Kidney epithelial cell (primary cell): ENCODE data around the gene DUSP22. TPM values are rescaled to one million over a fixed set of nuclear protein-coding genes. Genes with fewer than 3 reads are reported as not detected.

Experiments
- DNase-seq: peaks from one replicate; pipeline ENCODE4 v3.0.0-alpha.2; 2010; ENCODE audit warnings: low read depth
- H3K27me3 ChIP-seq: 2 replicates; pipeline ENCODE4 v1.6.0; 2011; ENCODE audit warnings: low read length; ENCODE audit not compliant: control insufficient read depth, insufficient read depth
- H3K36me3 ChIP-seq: 2 replicates; pipeline ENCODE4 v1.5.1; 2011; ENCODE audit warnings: low read length; ENCODE audit not compliant: control insufficient read depth, insufficient read depth
- H3K4me3 ChIP-seq: 2 replicates; pipeline ENCODE4 v1.5.1; 2011; ENCODE audit warnings: low read depth, mild to moderate bottlenecking, control low read depth, low read length
- CTCF ChIP-seq: IDR thresholded peaks from 2 replicates; pipeline ENCODE4 v1.5.1; 2011; ENCODE audit warnings: mild to moderate bottlenecking, moderate library complexity, low read length, control low read depth, inconsistent platforms; ENCODE audit not compliant: insufficient read depth, poor library complexity, severe bottlenecking
- total RNA-seq: library from RNA; depleted of rRNA; stranded (reverse); fragments of >200 nt; gene quantifications from 2 replicates; pipeline ENCODE4 v1.2.3, GENCODE V29; 2015

The DUSP22 gene
- total RNA-seq, 1 donor from 2014 or later = 35.9 TPM

GRCh38 chr6:257031-257725, 35.1 kb upstream of the DUSP22 start:
- Histone ChIP-seq H3K27me3 (no peaks in the 10 kb centered on the region), H3K4me3 (no peak overlapping the region), H3K36me3 (no peaks in the 10 kb centered on the region)
- TF ChIP-seq CTCF = no peak
- DNase-seq = no peak

- Histone ChIP-seq H3K36me3 (no peaks in the 10 kb centered on the region), H3K4me3 (no peak overlapping the region), H3K27me3 (no peaks in the 10 kb centered on the region)
- no peak for DNase-seq
- no peak for TF ChIP-seq CTCF
Observed at GRCh38 chr6:257774-258173, 34.5 kb upstream of the DUSP22 start.

GRCh38 chr6:259316-259715, 33.0 kb upstream of the DUSP22 start:
- no peak overlapping the region for H3K4me3 ChIP-seq
- no peak for TF ChIP-seq CTCF
- H3K27me3 ChIP-seq = no peaks in the 10 kb centered on the region

GRCh38 chr6:259901-260508, 32.3 kb upstream of the DUSP22 start:
- Histone ChIP-seq H3K36me3 (no peaks in the 10 kb centered on the region), H3K4me3 (no peak overlapping the region), H3K27me3 (no peaks in the 10 kb centered on the region)
- no peak for TF ChIP-seq CTCF
- no peak for DNase-seq

More at GRCh38 chr6:259316-259715, 33.0 kb upstream of the DUSP22 start:
- no peak for DNase-seq
- no peaks in the 10 kb centered on the region for H3K36me3 ChIP-seq

GRCh38 chr6:264626-265025, 27.7 kb upstream of the DUSP22 start:
- DNase-seq = no peak
- no peak for TF ChIP-seq CTCF
- no peak overlapping the region for H3K4me3 ChIP-seq
- H3K36me3 ChIP-seq = no peaks in the 10 kb centered on the region
- no peaks in the 10 kb centered on the region for H3K27me3 ChIP-seq
